CD4-positive, CD25-positive, alpha-beta regulatory T cell (primary cell): ENCODE data around the gene AUTS2. TPM values are rescaled to one million over a fixed set of nuclear protein-coding genes. Genes with fewer than 3 reads are reported as not detected.

Source experiments
- ATAC-seq, 2 donors: fragments of 150-1000 bp; cut with Tn5 transposase; one replicate each; pipeline ENCODE4 v1.10.0; 2021; ENCODE audit warnings: low read depth in 2 of 2, moderate number of reproducible peaks in 2 of 2, moderate library complexity in 1 of 2
- DNase-seq, 3 donors: peaks; one replicate each; pipeline versions ENCODE4 v3.0.0 to v3.0.0-alpha.2; 2012 to 2022; ENCODE audit warnings: mixed read lengths in 1 of 3
- H3K27ac ChIP-seq: one replicate; pipeline ENCODE4 v1.7.0; 2013; ENCODE audit warnings: mild to moderate bottlenecking, low read length; ENCODE audit not compliant: insufficient read depth, poor library complexity, severe bottlenecking
- H3K27me3 ChIP-seq: one replicate; pipeline ENCODE4 v1.7.0; 2013; ENCODE audit warnings: low read length; ENCODE audit not compliant: control insufficient read depth, insufficient read depth
- H3K36me3 ChIP-seq: one replicate; pipeline ENCODE4 v1.7.0; 2013; ENCODE audit warnings: mild to moderate bottlenecking, low read length, moderate library complexity; ENCODE audit not compliant: control insufficient read depth, insufficient read depth
- H3K4me1 ChIP-seq: 2 replicates; pipeline ENCODE4 v1.7.0; 2013; ENCODE audit warnings: mild to moderate bottlenecking, low read length; ENCODE audit not compliant: insufficient read depth, control insufficient read depth, poor library complexity, severe bottlenecking
- H3K4me3 ChIP-seq: one replicate; pipeline ENCODE4 v1.7.0; 2013; ENCODE audit warnings: low read depth, mild to moderate bottlenecking, low read length, moderate library complexity
- H3K9me3 ChIP-seq, 2 experiments: 1 replicate in 1 of 2; 2 replicates in 1 of 2; pipeline ENCODE4 v1.7.0; 2013; ENCODE audit warnings: low read length in 2 of 2, mild to moderate bottlenecking in 1 of 2, moderate library complexity in 1 of 2; ENCODE audit not compliant: control insufficient read depth in 2 of 2
- H3K27ac Mint-ChIP-seq, 3 donors: one replicate each; pipeline ENCODE4 v1.8.0; 2020 to 2022; ENCODE audit warnings: mild to moderate bottlenecking in 3 of 3, mixed read lengths in 3 of 3, moderate library complexity in 2 of 3
- H3K27me3 Mint-ChIP-seq: one replicate; pipeline ENCODE4 v1.8.0; 2022; ENCODE audit warnings: mild to moderate bottlenecking, mixed read lengths
- H3K36me3 Mint-ChIP-seq: one replicate; pipeline ENCODE4 v1.8.0; 2020; ENCODE audit warnings: mixed read lengths
- H3K4me1 Mint-ChIP-seq, 4 donors: one replicate each; pipeline ENCODE4 v1.8.0; 2020 to 2022; ENCODE audit warnings: mixed read lengths in 4 of 4, mild to moderate bottlenecking in 1 of 4
- H3K4me3 Mint-ChIP-seq, 4 donors: one replicate each; pipeline ENCODE4 v1.8.0; 2020 to 2022; ENCODE audit warnings: mild to moderate bottlenecking in 4 of 4, mixed read lengths in 4 of 4, moderate library complexity in 3 of 4
- H3K9me3 Mint-ChIP-seq, 7 donors: one replicate each; pipeline ENCODE4 v1.8.0; 2020 to 2022; ENCODE audit warnings: mixed read lengths in 7 of 7, mild to moderate bottlenecking in 3 of 7, moderate library complexity in 2 of 7
- polyA plus RNA-seq, 4 donors: library from polyadenylated mRNA; unstranded; fragments of 300-500 nt; fragmentation: Illumina TruSeq; gene quantifications; one replicate each; pipeline ENCODE4 v1.2.3, GENCODE V29; 2021
- total RNA-seq: library from RNA; stranded (reverse); gene quantifications from one replicate; pipeline ENCODE4 v1.2.3, GENCODE V29; 2022

AUTS2 gene
- total and polyA plus RNA-seq, 5 donors from 2014 or later, result 0.47 to 32.4 (median 0.74) TPM

DNA sequence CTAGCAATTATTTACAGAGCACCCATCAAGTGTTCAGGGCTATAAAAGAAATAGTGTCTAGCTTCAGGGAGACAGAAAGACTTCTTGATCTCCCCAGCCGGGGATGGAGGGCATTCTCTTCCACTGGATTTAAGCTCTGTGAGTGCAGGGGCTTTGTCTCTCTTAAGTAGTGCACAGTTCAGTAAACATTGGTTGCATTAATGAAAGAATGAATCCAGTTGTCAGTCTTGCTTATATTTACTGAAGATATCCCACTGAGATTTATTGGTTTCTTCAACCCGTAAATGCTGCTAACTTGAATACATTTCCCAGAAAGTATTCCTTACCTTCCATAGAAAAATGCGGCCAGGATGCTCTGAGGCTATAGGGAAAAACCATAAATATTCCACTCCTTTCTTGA lies 41.9 kb downstream of the AUTS2 start:
- no peaks in the 10 kb centered on the region for H3K36me3 Mint-ChIP-seq
- Histone ChIP-seq H3K4me3 (no peak overlapping the region), H3K36me3 (no peaks in the 10 kb centered on the region), H3K27ac (no peak overlapping the region), H3K27me3 (no peaks in the 10 kb centered on the region), H3K4me1 (no peaks in the 10 kb centered on the region), H3K9me3 (no peaks in the 10 kb centered on the region)
- H3K4me1 Mint-ChIP-seq, result no peaks in the 10 kb centered on the region
- H3K4me3 Mint-ChIP-seq, result no peak overlapping the region
- peaks cover 0 to 1% (median 0%) of the 10 kb centered on the region in 7 donors for H3K9me3 Mint-ChIP-seq
- DNase-seq, result no peak
- no peaks in the 10 kb centered on the region for H3K27me3 Mint-ChIP-seq
- no peak for ATAC-seq
- no peak overlapping the region for H3K27ac Mint-ChIP-seq

DNA sequence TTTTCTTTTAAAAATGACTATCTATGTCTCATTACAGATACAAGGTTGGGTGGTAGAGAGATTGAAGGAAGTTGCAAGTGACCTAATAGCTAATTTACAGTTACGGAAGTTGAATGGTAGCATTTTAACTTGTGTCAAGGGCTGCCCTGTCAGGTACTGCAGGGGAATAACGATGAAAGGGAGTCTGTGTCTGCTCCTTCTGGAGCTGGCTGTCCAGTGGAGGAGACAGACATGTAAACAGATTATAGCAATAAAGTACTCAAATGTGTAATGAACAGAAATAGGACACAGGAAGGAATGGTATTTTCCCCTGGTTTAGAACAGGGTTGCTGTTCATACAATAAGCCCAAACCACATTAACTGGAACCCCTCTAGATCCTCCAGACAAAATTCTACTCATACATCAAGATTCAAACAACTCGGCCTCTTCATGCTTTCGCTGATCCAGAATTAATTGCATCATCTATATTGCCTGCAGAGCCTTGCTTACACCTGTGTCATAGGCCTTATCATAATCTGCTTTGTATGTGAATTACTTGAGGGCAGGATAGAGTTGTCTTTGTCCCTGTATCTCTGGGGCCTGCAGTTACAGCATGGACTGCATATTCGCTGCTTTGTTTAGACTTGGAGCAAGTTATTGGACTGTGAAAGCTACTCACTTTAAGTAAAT lies 42.8 kb downstream of the AUTS2 start:
- no peaks in the 10 kb centered on the region for H3K9me3 ChIP-seq
- H3K4me3 ChIP-seq, result no peak overlapping the region

DNA sequence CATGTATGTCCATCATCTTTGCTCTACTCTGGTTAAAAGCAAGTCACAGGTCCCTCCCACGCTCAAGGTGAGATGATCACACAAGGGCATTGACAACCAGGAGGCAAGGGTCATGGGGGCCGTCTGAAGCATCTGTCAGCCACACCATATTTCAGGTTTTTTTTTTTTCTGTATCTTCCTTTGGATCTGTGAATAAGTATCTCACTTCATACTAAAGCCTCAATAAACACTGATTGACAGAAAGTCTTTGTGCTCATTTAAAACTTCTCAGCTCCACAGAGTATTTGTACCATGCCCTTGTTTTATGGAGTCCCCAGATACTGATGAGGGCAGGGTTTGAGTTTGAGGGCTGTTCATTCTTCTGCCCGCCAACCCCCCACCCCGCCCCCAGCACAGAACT lies 45.0 kb downstream of the AUTS2 start:
- no peaks in the 10 kb centered on the region for H3K36me3 ChIP-seq
- no peaks in the 10 kb centered on the region for H3K4me1 ChIP-seq
- Mint-ChIP-seq H3K27me3 (peaks cover 5% of the 10 kb centered on the region), H3K4me3 (no peak overlapping the region), H3K4me1 (no peaks in the 10 kb centered on the region), H3K9me3 (no peaks in the 10 kb centered on the region), H3K27ac (no peak overlapping the region), H3K36me3 (no peaks in the 10 kb centered on the region)
- no peak overlapping the region for H3K27ac ChIP-seq
- H3K4me3 ChIP-seq, result no peak overlapping the region
- no peak for DNase-seq
- ATAC-seq, result no peak
- no peaks in the 10 kb centered on the region for H3K9me3 ChIP-seq
- H3K27me3 ChIP-seq, result no peaks in the 10 kb centered on the region

More for the DNA sequence above, 42.8 kb downstream of the AUTS2 start:
- Mint-ChIP-seq H3K27ac (no peak overlapping the region), H3K27me3 (peaks cover 5% of the 10 kb centered on the region), H3K4me3 (no peak overlapping the region), H3K36me3 (no peaks in the 10 kb centered on the region), H3K4me1 (no peaks in the 10 kb centered on the region), H3K9me3 (no peaks in the 10 kb centered on the region)
- Histone ChIP-seq H3K4me1 (no peaks in the 10 kb centered on the region), H3K27ac (no peak overlapping the region), H3K27me3 (no peaks in the 10 kb centered on the region), H3K36me3 (no peaks in the 10 kb centered on the region)
- DNase-seq, result no peak
- no peak for ATAC-seq

DNA sequence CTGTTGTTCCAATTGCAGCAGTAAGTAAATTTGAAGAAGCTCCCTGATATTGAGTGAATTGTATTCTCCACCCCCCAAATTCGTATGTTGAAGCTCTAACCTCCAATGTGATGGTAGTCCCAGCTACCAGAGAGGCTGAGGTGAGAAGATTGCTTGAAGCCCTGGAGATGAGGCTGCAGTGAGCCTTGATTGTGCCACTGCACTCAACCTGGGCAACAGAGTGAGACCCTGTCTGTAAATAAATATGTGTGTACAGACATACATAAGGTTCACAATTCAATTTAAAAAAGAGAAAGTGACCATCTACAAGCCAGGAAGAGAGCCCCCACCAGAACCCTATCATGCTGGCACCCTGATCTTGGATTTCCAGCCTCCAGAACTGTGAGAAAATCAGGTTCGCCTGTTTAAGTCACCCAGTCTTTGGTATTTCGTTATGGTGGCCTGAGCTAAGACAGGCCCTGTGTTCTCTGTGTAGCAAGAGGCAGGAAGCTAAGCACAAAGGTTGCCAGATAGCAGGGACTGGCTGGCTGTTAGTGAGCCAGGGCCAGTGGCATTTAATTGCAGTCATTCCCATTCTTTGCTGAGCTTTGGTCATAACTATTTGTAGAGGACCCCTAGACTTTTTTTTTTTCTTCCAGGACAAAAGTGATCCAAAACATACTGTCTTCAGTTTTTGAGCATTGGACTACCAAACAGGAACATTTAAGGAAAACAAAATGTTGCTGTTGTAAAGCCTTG lies 45.6 kb downstream of the AUTS2 start:
- H3K36me3 Mint-ChIP-seq, result no peaks in the 10 kb centered on the region
- peaks cover 5% of the 10 kb centered on the region for H3K27me3 Mint-ChIP-seq
- H3K27me3 ChIP-seq, result no peaks in the 10 kb centered on the region
- no peaks in the 10 kb centered on the region for H3K9me3 Mint-ChIP-seq
- ATAC-seq, result no peak
- H3K4me1 Mint-ChIP-seq, result no peaks in the 10 kb centered on the region
- H3K4me3 ChIP-seq, result no peak overlapping the region
- no peak overlapping the region for H3K27ac Mint-ChIP-seq
- H3K36me3 ChIP-seq, result no peaks in the 10 kb centered on the region
- H3K9me3 ChIP-seq, result no peaks in the 10 kb centered on the region
- DNase-seq, result no peak
- H3K27ac ChIP-seq, result no peak overlapping the region
- H3K4me3 Mint-ChIP-seq, result no peak overlapping the region
- no peaks in the 10 kb centered on the region for H3K4me1 ChIP-seq

DNA sequence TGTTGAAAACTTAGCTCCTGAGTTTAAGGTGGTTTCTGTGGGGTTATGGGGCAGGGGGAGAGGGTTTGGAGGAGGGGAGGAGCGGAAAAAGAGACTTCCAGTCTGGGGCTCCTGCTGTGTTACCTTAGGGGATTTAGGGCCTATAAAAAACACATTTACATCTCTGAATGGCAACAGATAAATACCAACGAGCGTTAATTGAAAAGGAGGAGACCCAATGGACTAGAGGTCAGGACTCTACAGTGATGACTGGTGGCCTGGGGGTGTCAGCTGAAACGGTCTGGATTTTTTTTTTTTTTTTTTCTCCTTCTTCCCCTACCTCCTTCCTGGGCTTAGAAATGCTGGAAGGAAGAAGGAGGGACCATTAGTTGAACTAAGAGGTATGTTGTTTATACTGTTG lies 47.4 kb downstream of the AUTS2 start:
- H3K4me3 Mint-ChIP-seq, result no peak overlapping the region
- no peak for ATAC-seq

DNA sequence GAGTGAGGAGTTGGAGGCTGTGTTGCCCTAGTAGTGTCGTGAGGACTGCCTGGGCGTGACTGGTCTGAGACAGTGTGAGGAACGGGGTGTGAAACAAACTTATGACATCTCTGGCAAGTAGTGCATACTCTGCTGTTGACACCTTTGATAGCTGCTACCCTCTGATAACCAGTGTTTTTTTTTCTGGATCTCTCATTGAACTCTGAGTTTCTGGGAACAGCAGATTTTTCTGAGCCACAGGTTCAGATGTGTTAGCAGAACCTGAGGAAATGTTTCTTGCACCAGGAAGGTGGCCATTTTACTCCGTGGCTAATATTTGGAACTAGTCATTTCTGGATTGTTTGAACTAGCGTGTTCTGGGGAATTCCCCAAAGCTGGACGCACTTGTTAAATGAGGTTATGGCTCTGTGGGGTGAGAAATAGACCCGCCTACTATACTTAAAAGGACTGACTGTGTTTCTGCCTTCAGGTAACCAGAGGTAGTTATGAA lies 52.9 kb downstream of the AUTS2 start:
- no peaks in the 10 kb centered on the region for H3K4me1 ChIP-seq
- H3K27ac ChIP-seq, result no peak overlapping the region
- Mint-ChIP-seq H3K27me3 (peaks cover 8% of the 10 kb centered on the region), H3K4me1 (no peaks in the 10 kb centered on the region), H3K4me3 (no peak overlapping the region), H3K27ac (peak overlapping the region in 1 of 3 donors; percentile 34), H3K36me3 (no peaks in the 10 kb centered on the region), H3K9me3 (peaks cover 0 to 2% (median 0%) of the 10 kb centered on the region in 7 donors)
- no peaks in the 10 kb centered on the region for H3K9me3 ChIP-seq
- no peaks in the 10 kb centered on the region for H3K36me3 ChIP-seq
- no peak for ATAC-seq
- no peak for DNase-seq
- no peaks in the 10 kb centered on the region for H3K27me3 ChIP-seq
- no peak overlapping the region for H3K4me3 ChIP-seq

More for the DNA sequence above, 47.4 kb downstream of the AUTS2 start:
- no peak overlapping the region for H3K4me3 ChIP-seq
- Mint-ChIP-seq H3K27ac (no peak overlapping the region), H3K27me3 (peaks cover 10% of the 10 kb centered on the region), H3K4me1 (no peaks in the 10 kb centered on the region), H3K36me3 (no peaks in the 10 kb centered on the region), H3K9me3 (no peaks in the 10 kb centered on the region)
- no peaks in the 10 kb centered on the region for H3K36me3 ChIP-seq
- H3K9me3 ChIP-seq, result no peaks in the 10 kb centered on the region
- no peak overlapping the region for H3K27ac ChIP-seq
- no peak for DNase-seq
- H3K4me1 ChIP-seq, result no peaks in the 10 kb centered on the region
- no peaks in the 10 kb centered on the region for H3K27me3 ChIP-seq

DNA sequence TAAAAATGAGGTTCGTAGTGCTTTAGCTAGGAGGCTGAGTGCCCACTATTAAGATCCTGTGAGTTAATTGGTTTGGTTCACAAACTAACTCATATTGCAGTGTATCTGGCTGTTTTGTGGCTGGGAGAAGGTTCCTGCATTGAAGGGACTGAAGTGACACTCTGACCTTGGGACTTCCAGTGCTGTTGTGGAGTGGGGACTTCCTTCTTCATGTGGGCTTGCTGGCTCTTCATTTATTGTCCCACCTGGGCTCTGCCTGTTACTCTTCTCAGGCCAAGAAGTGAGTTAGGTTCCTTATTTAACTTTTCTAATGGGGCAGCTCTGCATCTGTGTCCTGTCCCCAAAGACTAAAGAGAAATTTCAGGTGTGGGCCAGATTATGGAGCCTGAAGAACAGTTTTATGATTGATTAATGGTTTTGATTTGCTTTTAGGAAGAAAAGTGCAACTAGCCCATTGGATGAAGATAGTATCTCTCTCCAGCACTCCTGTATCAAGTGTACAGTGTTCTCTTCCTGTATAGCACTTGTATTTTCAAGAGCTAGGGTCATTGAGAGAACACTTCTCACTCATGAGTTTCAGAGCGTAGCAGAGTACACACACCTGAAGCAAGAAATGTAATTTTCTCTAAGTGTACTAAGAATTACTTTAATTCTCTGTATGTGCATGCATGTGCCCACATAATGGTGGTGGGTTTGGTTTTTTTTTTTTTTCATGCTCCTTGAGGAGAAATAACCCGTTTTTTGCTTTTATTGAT lies 54.8 kb downstream of the AUTS2 start:
- Mint-ChIP-seq H3K36me3 (no peaks in the 10 kb centered on the region), H3K27me3 (peaks cover 15% of the 10 kb centered on the region), H3K4me1 (no peaks in the 10 kb centered on the region)

More for the DNA sequence above, 54.8 kb downstream of the AUTS2 start:
- Mint-ChIP-seq H3K27ac (no peak overlapping the region), H3K9me3 (peaks cover 0 to 2% (median 0%) of the 10 kb centered on the region in 7 donors), H3K4me3 (no peak overlapping the region)
- no peaks in the 10 kb centered on the region for H3K27me3 ChIP-seq
- ATAC-seq (no peak), DNase-seq (no peak)
- H3K36me3 ChIP-seq, result no peaks in the 10 kb centered on the region
- H3K4me1 ChIP-seq, result no peaks in the 10 kb centered on the region
- no peaks in the 10 kb centered on the region for H3K9me3 ChIP-seq
- H3K27ac ChIP-seq, result no peak overlapping the region
- no peak overlapping the region for H3K4me3 ChIP-seq
